ENCODE data around the gene FABP7.

The FABP7 gene

DNA sequence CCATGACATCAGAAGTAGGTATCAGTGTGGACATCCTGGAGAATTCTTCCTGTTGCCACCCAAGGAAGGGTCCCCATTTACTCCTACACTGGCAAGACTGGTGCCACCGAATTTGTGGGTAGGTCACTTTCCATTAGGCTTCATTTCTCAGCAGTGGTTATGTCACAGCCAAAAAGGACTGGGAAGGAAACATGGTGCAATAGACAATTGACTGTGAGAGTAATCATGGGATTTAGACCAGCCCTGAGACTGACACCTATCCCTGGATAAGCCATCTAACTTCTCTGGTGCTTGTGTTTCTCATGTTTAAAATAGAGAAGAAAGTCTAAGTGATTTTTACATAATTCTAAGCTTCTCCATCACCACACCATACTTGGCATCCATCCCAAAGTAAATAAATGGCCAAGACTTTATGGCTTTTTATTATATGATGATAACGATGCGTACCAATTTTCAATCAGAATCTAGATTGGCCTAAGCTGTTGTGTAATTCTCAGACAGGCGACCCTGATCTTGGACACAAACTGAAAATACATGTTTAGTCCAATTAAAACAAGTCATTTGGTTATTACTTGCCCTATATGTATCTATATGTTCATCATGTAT lies 19.7 kb downstream of the FABP7 start:
- FAIRE-seq = no peak

DNA sequence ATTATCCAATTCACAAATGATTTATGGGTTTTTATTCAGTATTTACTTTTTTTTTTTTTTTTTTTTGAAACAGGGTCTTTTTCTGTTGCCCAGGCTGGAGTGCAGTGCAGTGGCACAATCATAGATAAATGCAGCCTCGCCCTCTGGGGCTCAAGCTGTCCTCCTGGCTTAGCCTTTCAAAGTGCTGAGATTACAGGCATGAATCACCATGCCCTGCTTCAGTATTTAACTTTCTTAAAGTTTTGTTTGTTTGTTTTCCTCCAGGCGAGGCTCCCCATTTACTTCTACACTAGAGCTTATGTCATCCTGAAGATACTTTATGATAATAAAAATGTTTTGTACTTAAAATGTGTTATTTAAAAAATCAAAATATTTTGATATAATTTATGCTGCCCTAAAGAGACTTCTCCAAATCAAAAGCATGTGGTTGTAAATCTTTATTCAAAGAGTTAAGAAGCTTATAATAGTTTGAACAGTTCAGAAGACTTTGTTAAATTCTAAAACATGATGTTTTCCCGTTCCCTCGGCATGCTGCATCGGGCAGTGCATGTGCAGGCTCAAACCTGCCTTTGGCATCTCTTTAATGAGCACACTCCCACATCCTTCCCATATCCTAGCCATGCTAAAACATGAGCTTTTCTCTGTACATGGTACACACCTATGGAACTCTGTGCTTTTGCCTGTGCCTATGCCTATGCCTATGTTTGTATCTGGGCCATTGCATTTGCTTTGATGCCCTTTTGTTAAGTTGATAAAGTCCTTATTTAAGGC lies 20.6 kb downstream of the FABP7 start:
- no peak for FAIRE-seq

- FAIRE-seq = no peak
Observed at GRCh38 chr6:122800906-122801305, 21.4 kb downstream of the FABP7 start.

GRCh38 chr6:122801397-122801796 lies 21.9 kb downstream of the FABP7 start:
- no peak for FAIRE-seq

GRCh38 chr6:122803171-122803661 lies 23.7 kb downstream of the FABP7 start:
- no peak for FAIRE-seq

DNA sequence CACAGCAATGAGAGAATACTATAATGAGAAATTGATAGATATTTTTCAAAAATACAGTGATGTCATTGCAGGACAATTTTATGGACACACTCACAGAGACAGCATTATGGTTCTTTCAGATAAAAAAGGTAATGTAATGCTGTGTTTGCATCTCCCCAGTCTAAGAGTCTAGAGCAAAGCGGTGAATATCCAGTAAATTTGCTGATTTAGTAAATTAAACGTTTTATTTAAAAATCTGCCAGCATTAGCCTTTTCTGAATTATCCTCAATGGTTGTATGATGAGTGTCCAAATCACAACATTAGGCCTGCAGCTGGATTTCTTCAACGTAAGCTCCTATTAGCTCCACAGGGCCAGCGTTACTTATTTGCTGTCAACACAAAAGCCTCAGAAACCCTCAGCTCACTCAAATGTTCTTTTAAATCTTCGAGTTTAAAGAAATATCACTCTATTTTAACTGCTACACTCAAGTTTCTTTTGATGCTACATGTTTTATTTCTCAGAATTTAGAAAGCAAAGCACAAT lies 25.5 kb downstream of the FABP7 start:
- no peak for FAIRE-seq

DNA sequence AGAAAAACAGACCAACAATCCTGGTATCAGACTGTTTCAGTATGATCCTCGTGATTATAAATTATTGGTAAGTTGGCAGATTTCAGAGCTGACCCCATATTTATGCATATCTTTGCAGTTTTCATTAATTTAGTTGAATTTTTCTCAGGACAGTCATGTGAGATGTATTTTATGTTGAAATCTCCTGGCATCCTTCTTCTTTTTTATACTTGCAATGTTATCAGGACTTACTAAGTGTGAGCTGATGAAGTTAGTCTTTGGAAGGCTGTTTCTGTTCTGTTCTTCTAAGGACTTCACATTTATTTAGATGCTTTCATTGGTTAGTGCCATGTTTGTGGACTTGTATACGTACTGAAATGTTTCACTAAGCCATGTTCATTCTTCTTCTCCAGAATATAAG lies 26.8 kb downstream of the FABP7 start:
- FAIRE-seq = no peak

GRCh38 chr6:122808121-122808885 lies 28.8 kb downstream of the FABP7 start:
- no peak for FAIRE-seq

GRCh38 chr6:122809001-122809400 lies 29.5 kb downstream of the FABP7 start:
- FAIRE-seq = no peak

DNA sequence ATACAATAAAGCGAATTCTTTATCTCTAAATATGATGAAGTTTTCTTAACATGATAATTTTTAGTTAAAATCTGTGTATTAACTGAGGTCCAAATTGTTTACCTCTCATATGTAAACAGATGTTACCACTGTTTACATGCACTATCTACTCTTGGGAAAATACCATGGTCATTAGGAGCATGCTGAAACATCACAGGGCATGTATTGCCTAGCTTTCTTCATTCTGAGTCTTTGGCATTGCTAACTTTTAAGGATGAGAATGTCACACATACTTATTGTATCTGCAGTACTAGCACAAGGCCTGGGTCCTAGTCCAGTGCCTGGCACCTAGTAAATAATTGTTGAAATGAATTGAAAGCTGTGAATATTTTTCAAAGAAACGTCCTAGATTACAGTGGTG lies 30.2 kb downstream of the FABP7 start:
- FAIRE-seq = peak; percentile 51

- FAIRE-seq = no peak
Observed at GRCh38 chr6:122810189-122810588, 30.7 kb downstream of the FABP7 start.

DNA sequence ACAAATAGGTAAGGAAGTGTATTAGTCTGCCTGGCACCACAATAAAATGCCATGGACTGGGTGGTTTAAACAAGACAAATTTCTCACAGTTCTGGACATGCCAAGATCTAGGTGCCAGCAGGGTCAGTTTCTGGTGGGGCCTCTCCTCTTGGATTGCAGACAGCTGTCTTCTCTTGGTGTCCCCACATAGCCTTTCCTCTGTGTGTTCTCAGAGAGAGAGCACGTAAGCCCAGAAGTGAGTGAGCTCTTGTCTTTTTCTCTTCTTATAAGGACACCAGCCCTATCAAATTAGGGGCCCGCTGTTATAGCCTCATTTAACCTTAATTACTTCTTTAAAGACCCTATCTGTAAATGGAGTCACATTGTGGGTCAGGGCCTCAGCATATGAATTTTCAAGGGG lies 37.8 kb downstream of the FABP7 start:
- FAIRE-seq = no peak

GRCh38 chr6:122817766-122818165 lies 38.2 kb downstream of the FABP7 start:
- no peak for FAIRE-seq

- FAIRE-seq = no peak
Observed at GRCh38 chr6:122818866-122819265, 39.4 kb downstream of the FABP7 start.

DNA sequence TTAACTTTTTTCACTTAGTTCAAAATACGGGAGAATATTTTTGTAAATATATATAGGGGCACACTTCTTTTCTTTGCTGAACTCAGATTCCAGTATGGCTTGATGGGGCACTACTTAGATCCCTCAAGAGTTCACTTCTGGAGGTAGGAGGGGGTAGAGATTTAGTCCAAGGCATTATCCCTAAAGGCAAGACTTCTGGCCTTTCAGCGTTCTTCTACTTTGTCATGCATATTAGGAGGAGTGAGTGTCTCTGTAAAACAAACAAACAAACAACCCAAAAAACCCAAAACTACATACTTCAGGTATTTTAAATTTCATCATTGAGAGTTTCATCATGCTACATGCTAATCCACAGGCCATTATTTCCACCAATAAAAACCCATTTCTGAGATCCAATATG lies 41.6 kb downstream of the FABP7 start:
- FAIRE-seq = no peak

DNA sequence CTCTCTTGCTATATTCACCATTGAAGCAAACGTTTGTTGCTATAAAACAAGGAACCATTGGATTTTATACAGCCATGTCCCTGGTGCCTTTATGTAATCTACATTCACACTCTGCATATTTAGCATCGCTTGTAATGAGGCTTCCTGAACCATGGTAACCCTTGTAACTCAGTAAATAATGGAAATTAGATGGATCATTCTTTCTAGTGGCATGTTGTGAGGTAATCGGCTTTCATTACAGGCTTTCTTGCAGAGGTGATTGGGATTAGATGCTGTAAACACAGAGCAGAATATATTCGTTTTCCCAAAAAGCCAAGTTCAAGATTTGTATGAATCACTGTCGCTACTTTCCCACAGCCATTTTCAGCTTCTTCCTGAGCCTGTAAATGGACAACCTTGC lies 45.6 kb downstream of the FABP7 start:
- FAIRE-seq = no peak

- no peak for FAIRE-seq
Observed at GRCh38 chr6:122829456-122829855, 49.9 kb downstream of the FABP7 start.

- no peak for FAIRE-seq
Observed at GRCh38 chr6:122831511-122831910, 52.0 kb downstream of the FABP7 start.

DNA sequence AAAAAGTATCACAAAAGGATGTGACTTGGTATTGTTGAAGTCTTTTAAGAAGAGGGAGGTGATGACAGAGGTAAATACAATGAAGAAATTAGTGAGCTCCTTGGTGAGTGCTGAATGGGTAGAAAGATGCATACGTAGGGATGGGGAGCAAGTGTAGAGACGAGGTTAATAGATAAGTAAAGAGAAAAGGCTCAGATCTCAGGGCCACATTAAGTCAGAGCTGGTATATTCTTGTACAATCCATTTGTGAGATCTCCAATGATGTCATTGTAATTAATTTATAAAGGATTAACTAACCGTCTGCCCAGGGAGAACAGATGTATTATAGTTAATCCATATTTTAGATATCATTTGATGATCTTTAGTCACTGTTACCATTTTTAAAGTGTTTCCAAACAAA lies 52.9 kb downstream of the FABP7 start:
- FAIRE-seq = no peak

DNA sequence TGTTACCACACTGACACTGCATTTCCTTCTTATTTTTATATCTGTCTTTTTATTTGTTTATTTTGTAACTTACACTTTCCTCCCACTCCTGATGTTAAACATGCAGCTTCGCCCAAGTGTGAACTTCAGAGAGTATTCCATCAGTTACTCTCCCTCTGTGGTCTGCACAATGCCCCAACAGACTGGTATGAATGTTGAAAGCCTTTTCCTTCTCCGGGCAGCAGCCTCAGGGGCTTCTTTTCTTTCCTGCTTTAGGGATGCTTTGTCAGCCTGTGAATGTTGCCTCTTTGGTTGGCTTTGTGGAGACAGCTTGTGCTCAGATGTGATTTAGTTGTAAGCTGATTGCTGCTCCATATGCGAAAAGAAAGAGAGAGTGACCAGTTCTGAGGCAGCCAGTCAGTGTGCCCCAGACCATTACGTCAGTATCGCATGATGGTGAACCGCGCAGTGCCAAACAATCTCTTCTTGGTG lies 53.5 kb downstream of the FABP7 start:
- FAIRE-seq = no peak
